ENCODE results near the gene RILPL1.
"Not testable (repeated sequence)": the region's sequence is repeated elsewhere in the genome, so short reads cannot be mapped to it uniquely, and the experiment has no call there.

Gene RILPL1

GRCh38 chr12:123528858-123529257 lies 4.7 kb downstream of the RILPL1 start:
- no peak for DNase-seq

- no peak for DNase-seq
These were observed 6.9 kb downstream of the RILPL1 start for GRCh38 chr12:123526542-123527080.

- DNase-seq, result no peak
These were observed 9.1 kb downstream of the RILPL1 start for GRCh38 chr12:123524378-123524777.

- no peak for DNase-seq
These were observed 10.0 kb downstream of the RILPL1 start for GRCh38 chr12:123523518-123523917.

- DNase-seq, result no peak
These were observed 11.4 kb downstream of the RILPL1 start for GRCh38 chr12:123522164-123522563.

GRCh38 chr12:123520567-123521474 lies 12.7 kb downstream of the RILPL1 start:
- no peak for DNase-seq

- no peak for DNase-seq
These were observed 14.1 kb downstream of the RILPL1 start for GRCh38 chr12:123519141-123520001.

- no peak for DNase-seq
These were observed 17.2 kb downstream of the RILPL1 start for GRCh38 chr12:123516216-123516780.

GRCh38 chr12:123514582-123515221 lies 18.8 kb downstream of the RILPL1 start:
- DNase-seq, result not testable (repeated sequence)

GRCh38 chr12:123513805-123514204 lies 19.7 kb downstream of the RILPL1 start:
- no peak for DNase-seq

GRCh38 chr12:123512838-123513665 lies 20.5 kb downstream of the RILPL1 start:
- DNase-seq, result no peak

- no peak for DNase-seq
These were observed 26.7 kb downstream of the RILPL1 start for GRCh38 chr12:123506843-123507236.

- DNase-seq, result no peak
These were observed 27.3 kb downstream of the RILPL1 start for GRCh38 chr12:123506059-123506842.

GRCh38 chr12:123502163-123502704 lies 31.3 kb downstream of the RILPL1 start:
- DNase-seq, result no peak

GRCh38 chr12:123499332-123499731 lies 34.2 kb downstream of the RILPL1 start:
- no peak for DNase-seq

GRCh38 chr12:123498126-123498825 lies 35.2 kb downstream of the RILPL1 start:
- DNase-seq, result no peak

- no peak for DNase-seq
These were observed 36.5 kb downstream of the RILPL1 start for GRCh38 chr12:123497065-123497464.

GRCh38 chr12:123494124-123494851 lies 39.2 kb downstream of the RILPL1 start:
- DNase-seq, result no peak

Data from MV-4-11 (cell line).